Bronchial epithelial cell (primary cell): Measurements from ENCODE around the gene WWC2. TPM values are rescaled to one million over a fixed set of nuclear protein-coding genes. Genes with fewer than 3 reads are reported as not detected.

Experiments
- DNase-seq: peaks from one replicate; pipeline ENCODE4 v3.0.0-alpha.2; 2010; ENCODE audit warnings: low read depth
- FAIRE-seq: peaks from 2 replicates; lab custom pipeline; 2011; peaks lifted over from hg19 to GRCh38; lab: Jason Lieb, UNC
- H3K27me3 ChIP-seq: 2 replicates; pipeline ENCODE4 v1.5.1; 2011; ENCODE audit warnings: low read length; ENCODE audit not compliant: control insufficient read depth, insufficient read depth
- H3K36me3 ChIP-seq: 2 replicates; pipeline ENCODE4 v1.5.1; 2011; ENCODE audit warnings: low read length; ENCODE audit not compliant: control insufficient read depth, insufficient read depth
- H3K4me3 ChIP-seq: 2 replicates; pipeline ENCODE4 v1.5.1; 2011; ENCODE audit warnings: mild to moderate bottlenecking, low read depth, low read length, control low read depth
- CTCF ChIP-seq: IDR thresholded peaks from 2 replicates; pipeline ENCODE4 v1.5.1; 2011; ENCODE audit warnings: mild to moderate bottlenecking, moderate library complexity, low read length, control low read depth, inconsistent platforms; ENCODE audit not compliant: insufficient read depth, severe bottlenecking
- total RNA-seq: library from RNA; depleted of rRNA; stranded (reverse); fragments of >200 nt; gene quantifications from 2 replicates; pipeline ENCODE4 v1.2.1, GENCODE V29; 2014

Gene WWC2
- total RNA-seq, 1 donor from 2014 or later: 13.2 TPM

- FAIRE-seq (no peak), DNase-seq (no peak)
- Histone ChIP-seq H3K27me3 (no peaks in the 10 kb centered on the region), H3K36me3 (no peaks in the 10 kb centered on the region), H3K4me3 (no peak overlapping the region)
- no peak for TF ChIP-seq CTCF
These were observed 103.5 kb downstream of the WWC2 start for GRCh38 chr4:183202523-183202922.

- DNase-seq (no peak), FAIRE-seq (no peak)
- no peaks in the 10 kb centered on the region for H3K27me3 ChIP-seq
- H3K4me3 ChIP-seq: no peak overlapping the region
- no peaks in the 10 kb centered on the region for H3K36me3 ChIP-seq
- TF ChIP-seq CTCF: no peak
These were observed 105.7 kb downstream of the WWC2 start for GRCh38 chr4:183204793-183205192.

- Histone ChIP-seq H3K36me3 (no peaks in the 10 kb centered on the region), H3K4me3 (no peak overlapping the region), H3K27me3 (no peaks in the 10 kb centered on the region)
- DNase-seq: no peak
- no peak for FAIRE-seq
- no peak for TF ChIP-seq CTCF
These were observed 106.1 kb downstream of the WWC2 start for GRCh38 chr4:183205193-183205592.

GRCh38 chr4:183205709-183206108, 106.7 kb downstream of the WWC2 start:
- H3K4me3 ChIP-seq: no peak overlapping the region
- DNase-seq (no peak), FAIRE-seq (no peak)
- no peaks in the 10 kb centered on the region for H3K27me3 ChIP-seq
- no peaks in the 10 kb centered on the region for H3K36me3 ChIP-seq
- no peak for TF ChIP-seq CTCF

GRCh38 chr4:183211533-183211932, 112.5 kb downstream of the WWC2 start:
- Histone ChIP-seq H3K4me3 (no peak overlapping the region), H3K36me3 (no peaks in the 10 kb centered on the region), H3K27me3 (no peaks in the 10 kb centered on the region)
- FAIRE-seq (no peak), DNase-seq (no peak)
- TF ChIP-seq CTCF: no peak

GRCh38 chr4:183213996-183214395, 114.9 kb downstream of the WWC2 start:
- no peak for DNase-seq
- FAIRE-seq: no peak
- no peaks in the 10 kb centered on the region for H3K36me3 ChIP-seq
- no peaks in the 10 kb centered on the region for H3K27me3 ChIP-seq
- H3K4me3 ChIP-seq: no peak overlapping the region
- TF ChIP-seq CTCF: no peak
